PC-3 (cell line): Measurements from ENCODE around the gene EEF1E1. TPM values are rescaled to one million over a fixed set of nuclear protein-coding genes. Genes with fewer than 3 reads are reported as not detected.

Source experiments
- ATAC-seq: fragments of 200-7000 bp; cut with Tn5 transposase; 2 replicates; pipeline ENCODE4 v1.9.1; 2020; ENCODE audit warnings: mild to moderate bottlenecking, moderate library complexity
- BruUV-seq: library from RNA; stranded (reverse); fragments of 400-500 nt; replicated peaks from 2 replicates; lab custom pipeline; 2021; lab: Mats Ljungman, UMichigan
- CTCF ChIA-PET: fragments of 300-600 bp; sonication (Branson Sonifier 250); formaldehyde crosslinking; loops from one replicate; lab custom pipeline; 2022; ENCODE audit warnings: antibody characterized with exemption; lab: Charles Lee
- POLR2A ChIA-PET: fragments of 300-600 bp; sonication (Branson Sonifier 250); formaldehyde crosslinking; loops from one replicate; lab custom pipeline; 2022; ENCODE audit warnings: antibody characterized with exemption; ENCODE audit not compliant: unreplicated experiment; lab: Charles Lee
- DNase-seq: peaks from one replicate; pipeline ENCODE4 v3.0.0-alpha.2; 2015
- H2AFZ ChIP-seq: fragments of 300-600 bp; sonication (generic); 2 replicates; pipeline ENCODE4 v1.6.0; 2016; ENCODE audit warnings: antibody characterized with exemption, low read length
- H3F3A ChIP-seq: fragments of 300-600 bp; sonication (generic); one replicate; pipeline ENCODE4 v1.6.0; 2017; ENCODE audit warnings: antibody characterized with exemption, low read length, control low read depth, mild to moderate bottlenecking; ENCODE audit not compliant: unreplicated experiment
- H3K27ac ChIP-seq: fragments of 300-600 bp; sonication (generic); 2 replicates; pipeline ENCODE4 v1.5.1; 2016; ENCODE audit warnings: mild to moderate bottlenecking, low read length
- H3K27me3 ChIP-seq: fragments of 300-600 bp; sonication (generic); 2 replicates; pipeline ENCODE4 v1.6.1; 2016; ENCODE audit warnings: low read length, mixed read lengths
- H3K36me3 ChIP-seq: fragments of 300-600 bp; sonication (generic); 2 replicates; pipeline ENCODE4 v1.6.1; 2016; ENCODE audit warnings: low read depth, mixed run types, low read length, mixed read lengths
- H3K4me1 ChIP-seq: fragments of 300-600 bp; sonication (generic); 2 replicates; pipeline ENCODE4 v1.5.1; 2016; ENCODE audit warnings: low read length; ENCODE audit not compliant: insufficient read depth
- H3K4me2 ChIP-seq: fragments of 300-600 bp; sonication (generic); 2 replicates; pipeline ENCODE4 v1.6.0; 2016; ENCODE audit warnings: low read length
- H3K4me3 ChIP-seq: fragments of 300-600 bp; sonication (generic); 2 replicates; pipeline ENCODE4 v1.5.1; 2016; ENCODE audit warnings: mild to moderate bottlenecking, low read length, mixed read lengths
- H3K79me2 ChIP-seq: fragments of 300-600 bp; sonication (generic); 2 replicates; pipeline ENCODE4 v1.6.1; 2017; ENCODE audit warnings: low read length, mixed read lengths
- H3K9ac ChIP-seq: fragments of 300-600 bp; sonication (generic); 2 replicates; pipeline ENCODE4 v1.6.0; 2016; ENCODE audit warnings: mild to moderate bottlenecking, low read length
- H3K9me2 ChIP-seq: fragments of 300-600 bp; sonication (generic); replicated peaks from 2 replicates; pipeline ENCODE4 v1.6.1; 2016; ENCODE audit warnings: mixed run types, low read length, mixed read lengths
- H3K9me3 ChIP-seq: fragments of 300-600 bp; sonication (generic); 2 replicates; pipeline ENCODE4 v1.6.1; 2016; ENCODE audit warnings: low read length, mixed read lengths
- H4K20me1 ChIP-seq: fragments of 300-600 bp; sonication (generic); 2 replicates; pipeline ENCODE4 v1.6.1; 2016; ENCODE audit warnings: low read length, mixed read lengths
- CTCF ChIP-seq: fragments of 300-600 bp; sonication (generic); conservative IDR thresholded peaks from 2 replicates; pipeline ENCODE4 v1.5.1; 2017; ENCODE audit warnings: antibody characterized with exemption, low read depth, mild to moderate bottlenecking, low read length
- EZH2 ChIP-seq: fragments of 300-600 bp; sonication (generic); IDR thresholded peaks from one replicate; pipeline ENCODE4 v1.6.1; 2017; ENCODE audit warnings: antibody characterized with exemption, mild to moderate bottlenecking, low read length; ENCODE audit not compliant: unreplicated experiment
- EZH2phosphoT487 ChIP-seq: fragments of 300-600 bp; sonication (generic); IDR thresholded peaks from 2 replicates; pipeline ENCODE4 v1.6.1; 2018; ENCODE audit warnings: mild to moderate bottlenecking, antibody characterized with exemption, low read length, borderline replicate concordance
- intact Hi-C: fragments of 100-400 bp; cut with micrococcal nuclease; formaldehyde crosslinking; loops from 2 replicates; pipeline ENCODE4 v1.9.0; 2023
- total RNA-seq: library from RNA; depleted of rRNA; stranded (reverse); fragments of >200 nt; gene quantifications from 2 replicates; pipeline ENCODE4 v1.2.3, GENCODE V29; 2014; rRNA removed

Gene EEF1E1
- total RNA-seq, 1 experiment from 2014 or later, result 72.6 TPM

- H3K9me2 ChIP-seq, result no peaks in the 10 kb centered on the region
- H4K20me1 ChIP-seq, result no peaks in the 10 kb centered on the region
- H2AFZ ChIP-seq, result no peak overlapping the region
- H3F3A ChIP-seq, result no peaks in the 10 kb centered on the region
- ChIA-PET CTCF (no interaction called here), POLR2A (no interaction called here)
- DNase-seq (no peak), ATAC-seq (no peak)
- H3K4me3 ChIP-seq, result no peak overlapping the region
- H3K27me3 ChIP-seq, result no peaks in the 10 kb centered on the region
- H3K4me2 ChIP-seq, result no peak overlapping the region
- H3K27ac ChIP-seq, result no peak overlapping the region
- intact Hi-C loops, result no loop called here
- no peak for TF ChIP-seq CTCF
- TF ChIP-seq EZH2phosphoT487, result no peak
- TF ChIP-seq EZH2, result no peak
- no peaks in the 10 kb centered on the region for H3K4me1 ChIP-seq
- H3K36me3 ChIP-seq, result no peaks in the 10 kb centered on the region
- H3K9me3 ChIP-seq, result no peaks in the 10 kb centered on the region
- peaks cover 3% of the 10 kb centered on the region; the same call in 1 of the 2 replicates for H3K79me2 ChIP-seq
- BruUV-seq, result no TSS peak
- no peak overlapping the region for H3K9ac ChIP-seq
These were observed 71.4 kb downstream of the EEF1E1 start for GRCh38 chr6:8030920-8031319.

Other genes with a start within 250 kb of the EEF1E1 start
- 218 and 221 TPM in 2 replicates for gene TXNDC5, start 191.8 kb downstream of the EEF1E1 start, total RNA-seq
- 5.8 and 9.1 TPM in 2 replicates for gene BLOC1S5, start 38.2 kb downstream of the EEF1E1 start, total RNA-seq